Urothelium cell line (cell line): ENCODE results near the gene FAM83C.
"Not testable (repeated sequence)": the region's sequence is repeated elsewhere in the genome, so short reads cannot be mapped to it uniquely, and the experiment has no call there.

Source experiments
- DNase-seq: peaks from one replicate; pipeline ENCODE4 v3.0.0; 2011; ENCODE audit warnings: low spot score, mixed read lengths
- FAIRE-seq: peaks from 2 replicates; lab custom pipeline; 2011; peaks lifted over from hg19 to GRCh38; lab: Jason Lieb, UNC

FAM83C gene

DNA sequence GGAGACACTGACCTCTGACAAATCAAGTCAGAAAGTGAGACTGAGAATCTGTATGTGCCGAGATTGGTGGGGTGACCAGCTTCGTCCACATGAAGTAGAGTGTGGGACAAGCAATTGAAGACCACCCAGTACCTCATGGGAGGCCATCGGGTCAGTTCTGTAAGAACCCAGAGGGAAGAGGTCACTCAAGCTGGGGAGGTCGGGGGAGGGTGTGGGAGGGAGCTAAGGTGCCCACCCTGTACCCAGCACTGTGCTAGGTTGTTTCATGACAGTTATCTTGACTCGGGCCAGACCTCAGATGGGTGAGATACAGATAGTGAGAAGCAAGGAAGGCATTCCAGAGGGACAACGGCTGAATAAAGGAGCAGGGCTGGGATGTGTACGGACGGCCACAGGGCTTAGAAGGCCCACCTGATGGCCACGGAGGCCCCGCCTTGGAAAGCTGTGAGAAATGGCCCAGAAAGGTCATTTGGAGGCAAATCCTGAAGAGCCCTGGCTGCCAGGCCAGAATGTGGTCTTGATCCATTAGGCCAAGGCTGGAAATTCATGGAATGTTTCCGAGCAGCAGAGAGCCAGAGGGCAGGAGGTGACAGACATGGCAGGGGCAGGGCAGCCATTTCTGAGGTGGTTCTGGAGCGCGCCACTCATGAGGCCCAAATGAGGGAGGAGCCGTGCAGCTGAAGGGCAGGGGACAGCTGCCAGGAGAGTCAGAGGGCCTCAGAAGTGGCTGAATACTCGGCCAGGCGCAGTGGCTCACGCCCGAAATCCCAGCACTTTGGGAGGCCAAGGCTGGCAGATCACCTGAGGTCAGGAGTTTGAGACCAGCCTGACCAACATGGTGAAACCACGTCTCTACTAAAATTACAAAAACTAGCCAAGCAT lies 22.0 kb downstream of the FAM83C start:
- no peak for FAIRE-seq
- no peak for DNase-seq

- FAIRE-seq (peak; percentile 91), DNase-seq (peak; percentile 82)
Measured at GRCh38 chr20:35269055-35269781, 23.0 kb downstream of the FAM83C start.

DNA sequence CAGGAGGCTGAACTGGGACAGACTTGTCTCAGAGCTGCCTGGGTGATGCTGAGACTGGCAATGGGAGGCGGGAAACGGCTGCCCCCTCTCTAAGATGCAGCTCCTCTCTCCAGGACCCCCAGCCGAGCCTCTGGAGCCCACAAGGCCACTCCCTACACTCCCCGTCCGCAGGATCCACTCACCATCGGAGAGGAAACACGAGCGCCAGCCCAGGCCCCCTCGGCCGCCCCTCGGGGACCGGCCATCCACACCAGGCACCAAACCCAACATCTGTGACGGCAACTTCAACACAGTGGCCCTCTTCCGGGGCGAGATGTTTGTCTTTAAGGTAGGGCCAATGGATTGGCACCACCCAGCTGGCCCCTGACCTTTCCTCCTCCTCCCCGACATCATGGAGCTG lies 25.1 kb downstream of the FAM83C start:
- DNase-seq (no peak), FAIRE-seq (no peak)

GRCh38 chr20:35264755-35265154 lies 27.5 kb downstream of the FAM83C start:
- DNase-seq (peak; percentile 64), FAIRE-seq (no peak)

DNA sequence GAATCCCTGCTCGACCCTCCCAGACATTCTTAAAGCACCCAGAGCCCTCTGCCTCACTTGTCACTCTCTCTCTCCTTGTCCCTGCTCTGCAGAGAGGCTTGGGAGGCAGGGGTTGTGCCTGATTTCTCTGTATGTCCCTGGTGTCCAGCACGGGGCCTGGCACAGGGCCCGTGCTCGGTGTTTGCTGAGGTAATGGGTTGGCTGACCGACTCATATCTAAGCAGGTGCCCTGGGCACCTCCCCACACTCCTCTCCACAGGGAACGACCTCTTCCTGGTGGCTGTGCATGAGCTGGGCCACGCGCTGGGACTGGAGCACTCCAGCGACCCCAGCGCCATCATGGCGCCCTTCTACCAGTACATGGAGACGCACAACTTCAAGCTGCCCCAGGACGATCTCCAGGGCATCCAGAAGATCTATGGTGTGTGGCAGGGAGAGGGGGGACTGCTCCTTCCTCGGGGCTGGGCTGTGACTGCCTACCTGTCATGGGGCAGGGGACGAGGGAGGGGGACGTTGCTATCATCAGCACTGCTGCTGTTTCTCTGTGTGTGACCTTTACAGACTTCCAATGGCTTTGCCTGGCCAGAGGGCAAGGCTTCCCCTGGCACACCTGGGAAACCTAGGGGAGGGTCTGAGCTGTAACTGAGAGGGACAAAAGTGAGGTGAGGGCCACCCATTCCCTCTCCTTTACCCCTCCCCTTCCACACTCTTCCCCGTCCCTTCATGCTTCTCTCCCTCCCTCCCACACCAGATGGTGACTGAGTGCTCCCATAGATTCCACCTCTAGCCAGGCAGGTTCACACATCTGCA lies 28.5 kb downstream of the FAM83C start:
- DNase-seq (peak; percentile 71), FAIRE-seq (peak; percentile 94)

DNA sequence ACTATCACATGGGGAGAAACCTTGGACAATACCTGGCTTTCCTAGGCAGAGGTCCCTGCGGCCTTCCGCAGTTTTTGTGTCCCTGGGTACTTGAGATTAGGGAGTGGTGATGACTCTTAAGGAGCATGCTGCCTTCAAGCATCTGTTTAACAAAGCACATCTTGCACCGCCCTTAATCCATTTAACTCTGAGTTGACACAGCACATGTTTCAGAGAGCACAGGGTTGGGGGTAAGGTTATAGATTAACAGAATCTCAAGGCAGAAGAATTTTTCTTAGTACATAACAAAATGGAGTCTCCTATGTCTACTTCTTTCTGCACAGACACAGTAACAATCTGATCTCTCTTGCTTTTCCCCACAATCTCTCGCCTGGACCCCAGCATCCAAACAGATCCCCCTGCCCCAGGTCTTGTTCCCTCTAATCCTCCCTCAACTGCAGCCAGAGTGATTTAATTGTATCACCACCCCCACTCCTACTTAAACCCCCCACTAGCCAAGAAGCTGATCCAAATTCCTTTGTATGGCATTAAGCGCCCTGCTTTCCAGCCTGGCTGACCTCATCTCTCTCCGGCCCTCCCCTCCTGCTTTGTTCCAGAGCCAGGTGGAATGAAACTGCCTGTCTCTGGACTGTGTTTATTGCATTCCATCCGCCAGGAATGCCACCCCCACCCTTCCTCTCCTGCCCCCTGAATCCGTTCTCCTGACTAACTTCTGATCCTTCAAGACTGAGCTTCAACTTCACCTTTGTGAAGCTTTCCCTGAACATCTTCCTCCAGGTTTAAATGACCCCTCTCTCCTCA lies 29.3 kb downstream of the FAM83C start:
- DNase-seq, result peak; percentile 93
- FAIRE-seq, result peak; percentile 87

- DNase-seq, FAIRE-seq: not testable (repeated sequence)
Measured at GRCh38 chr20:35262321-35262720, 29.9 kb downstream of the FAM83C start.

- DNase-seq (no peak), FAIRE-seq (no peak)
Measured at GRCh38 chr20:35260426-35260825, 31.8 kb downstream of the FAM83C start.

DNA sequence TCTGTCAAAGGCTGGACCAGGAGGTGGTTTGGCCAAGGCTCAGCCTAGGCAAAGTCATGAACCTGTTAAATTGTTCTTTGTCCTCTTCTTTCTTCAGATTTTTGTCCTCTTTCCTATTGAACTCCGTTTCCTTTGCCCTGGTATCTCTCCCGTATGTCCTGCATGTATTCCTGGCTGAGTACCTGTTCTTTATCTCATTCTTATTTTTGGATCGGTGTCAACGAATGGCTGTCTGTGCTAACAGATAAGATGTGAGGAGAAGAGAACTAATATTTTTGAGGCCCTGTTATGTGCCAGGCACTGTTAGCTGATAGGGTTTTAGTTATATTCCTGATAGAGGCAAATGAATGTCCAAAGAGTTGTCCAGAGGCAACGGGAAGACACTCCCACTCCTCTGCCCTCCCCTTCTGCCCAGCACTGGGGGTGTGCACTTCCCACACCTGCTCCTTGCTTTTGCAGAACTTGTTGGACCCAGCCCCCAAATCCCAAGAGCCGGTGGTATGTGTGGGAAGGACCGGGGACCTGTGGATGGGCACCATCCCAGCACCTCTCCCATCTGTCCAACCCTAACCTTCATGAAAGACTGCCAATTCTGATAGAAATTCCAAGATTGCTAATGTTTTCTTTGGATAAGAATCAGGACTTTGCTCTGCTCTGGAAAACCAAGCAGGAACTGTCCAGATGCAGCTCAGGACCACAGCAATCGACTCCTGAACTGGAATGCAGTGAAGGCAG lies 34.9 kb downstream of the FAM83C start:
- peak; percentile 46 for FAIRE-seq

DNA sequence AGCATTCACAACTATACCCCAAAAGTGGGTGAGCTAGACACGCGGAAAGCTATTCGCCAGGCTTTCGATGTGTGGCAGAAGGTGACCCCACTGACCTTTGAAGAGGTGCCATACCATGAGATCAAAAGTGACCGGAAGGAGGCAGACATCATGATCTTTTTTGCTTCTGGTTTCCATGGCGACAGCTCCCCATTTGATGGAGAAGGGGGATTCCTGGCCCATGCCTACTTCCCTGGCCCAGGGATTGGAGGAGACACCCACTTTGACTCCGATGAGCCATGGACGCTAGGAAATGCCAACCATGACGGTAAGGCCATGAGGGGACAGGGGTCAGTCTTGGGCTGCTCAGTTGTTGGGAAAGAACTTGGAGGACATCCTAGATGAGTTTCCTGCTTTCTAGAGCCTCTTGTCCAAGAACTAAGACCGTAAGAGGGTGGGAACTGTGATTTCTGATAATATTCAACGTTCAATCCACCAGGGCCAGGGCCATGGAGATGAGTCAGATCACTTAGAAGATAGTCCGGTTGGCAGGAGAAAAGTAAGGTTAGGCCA lies 37.7 kb downstream of the FAM83C start:
- FAIRE-seq (no peak), DNase-seq (no peak)

More for the DNA sequence above, 34.9 kb downstream of the FAM83C start:
- peak; percentile 40 for DNase-seq

GRCh38 chr20:35253010-35253409 lies 39.2 kb downstream of the FAM83C start:
- FAIRE-seq (no peak), DNase-seq (no peak)

GRCh38 chr20:35252598-35252997 lies 39.6 kb downstream of the FAM83C start:
- not testable (repeated sequence) for FAIRE-seq, DNase-seq

GRCh38 chr20:35252037-35252461 lies 40.2 kb downstream of the FAM83C start:
- no peak for DNase-seq
- no peak for FAIRE-seq

- FAIRE-seq (no peak), DNase-seq (no peak)
Measured at GRCh38 chr20:35251613-35251940, 40.6 kb downstream of the FAM83C start.

- DNase-seq (no peak), FAIRE-seq (no peak)
Measured at GRCh38 chr20:35248641-35249475, 43.4 kb downstream of the FAM83C start.

- no peak for FAIRE-seq
- no peak for DNase-seq
Measured at GRCh38 chr20:35246723-35247122, 45.5 kb downstream of the FAM83C start.

DNA sequence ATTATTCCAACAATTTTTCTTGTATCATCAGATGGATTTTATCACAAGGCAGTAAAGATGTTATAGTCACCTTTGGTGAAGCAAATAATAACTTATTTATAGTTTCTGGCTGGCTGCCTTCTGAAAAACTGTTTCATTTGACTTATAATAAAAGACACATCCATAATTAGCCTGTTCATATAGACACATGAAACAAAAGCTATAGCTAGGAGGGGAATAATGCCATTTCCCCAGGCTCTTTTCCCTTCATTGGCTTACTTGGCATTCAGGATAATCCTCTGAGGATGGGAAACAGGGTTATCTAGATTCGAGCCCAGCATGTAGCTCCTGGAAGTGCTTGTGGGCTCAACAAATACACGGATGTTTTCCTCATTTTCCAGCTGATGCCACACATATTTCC lies 48.2 kb downstream of the FAM83C start:
- no peak for FAIRE-seq

DNA sequence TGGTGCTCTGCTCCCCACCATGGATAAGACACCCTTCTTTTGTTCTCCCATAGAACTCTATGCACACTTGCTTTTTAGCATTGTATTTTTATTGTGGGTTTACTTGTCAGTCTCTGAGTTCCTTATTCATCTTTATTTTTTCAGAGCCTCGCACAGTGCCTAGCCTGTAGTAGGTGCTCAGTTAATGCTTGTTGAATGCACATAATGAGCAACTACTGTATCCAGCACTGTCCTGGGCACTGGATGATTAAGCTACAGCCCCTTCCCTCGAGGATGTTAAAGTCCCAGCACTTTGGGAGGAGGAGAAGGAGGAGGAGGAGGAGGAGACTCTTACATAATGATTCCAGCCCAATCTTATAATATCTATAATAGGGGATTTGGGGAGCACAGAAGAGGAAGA lies 48.9 kb downstream of the FAM83C start:
- DNase-seq (no peak), FAIRE-seq (no peak)

More for the DNA sequence above, 48.2 kb downstream of the FAM83C start:
- no peak for DNase-seq
